Astrocyte of the hippocampus (primary cell): ENCODE data around the gene C1orf232.

Source experiments
- DNase-seq: peaks from one replicate; pipeline ENCODE4 v3.0.0; 2011; ENCODE audit warnings: low read depth, low spot score

The C1orf232 gene

DNA sequence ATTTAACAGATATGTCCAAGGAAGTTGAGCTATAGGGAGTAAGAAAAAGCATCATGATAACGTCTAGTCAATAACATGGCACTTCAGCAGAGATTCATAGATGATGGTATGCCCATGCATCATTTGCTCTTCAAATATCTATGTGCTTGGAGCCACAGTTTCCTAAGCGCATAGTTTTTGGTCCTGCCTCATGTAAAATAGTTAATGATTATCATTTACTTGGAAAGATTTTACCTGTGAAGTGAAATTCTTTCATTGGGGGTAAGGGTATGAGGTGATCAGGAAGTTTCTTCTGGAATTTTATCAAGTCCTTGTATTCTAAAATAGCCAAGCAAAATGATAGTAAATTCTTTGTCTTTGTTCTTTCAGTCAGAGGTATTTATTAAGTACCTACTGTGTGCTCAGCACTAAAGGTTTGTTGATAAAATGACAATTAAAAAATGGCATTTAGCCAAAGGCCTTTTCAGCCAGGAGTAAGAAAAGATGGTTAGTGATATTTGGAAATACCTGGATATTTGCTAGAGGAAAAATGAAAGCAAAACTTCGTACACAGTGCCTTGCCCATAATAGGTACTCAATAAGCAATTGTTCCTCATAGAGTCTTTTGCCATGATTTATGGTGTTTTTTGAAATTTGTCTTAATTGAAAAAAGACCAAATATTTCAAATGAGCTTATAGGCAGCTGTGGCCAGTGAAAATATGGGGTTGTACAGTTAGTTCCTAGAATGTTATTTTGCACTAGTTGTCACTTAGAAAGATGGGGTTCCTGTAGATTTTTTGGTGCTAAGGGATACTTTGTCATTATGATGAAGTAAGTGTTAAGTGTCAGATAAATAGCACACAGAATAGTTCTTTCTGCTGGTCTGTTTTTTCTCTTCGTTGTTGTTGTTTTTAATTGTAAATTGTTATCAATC lies 44.1 kb downstream of the C1orf232 start:
- no peak for DNase-seq

DNA sequence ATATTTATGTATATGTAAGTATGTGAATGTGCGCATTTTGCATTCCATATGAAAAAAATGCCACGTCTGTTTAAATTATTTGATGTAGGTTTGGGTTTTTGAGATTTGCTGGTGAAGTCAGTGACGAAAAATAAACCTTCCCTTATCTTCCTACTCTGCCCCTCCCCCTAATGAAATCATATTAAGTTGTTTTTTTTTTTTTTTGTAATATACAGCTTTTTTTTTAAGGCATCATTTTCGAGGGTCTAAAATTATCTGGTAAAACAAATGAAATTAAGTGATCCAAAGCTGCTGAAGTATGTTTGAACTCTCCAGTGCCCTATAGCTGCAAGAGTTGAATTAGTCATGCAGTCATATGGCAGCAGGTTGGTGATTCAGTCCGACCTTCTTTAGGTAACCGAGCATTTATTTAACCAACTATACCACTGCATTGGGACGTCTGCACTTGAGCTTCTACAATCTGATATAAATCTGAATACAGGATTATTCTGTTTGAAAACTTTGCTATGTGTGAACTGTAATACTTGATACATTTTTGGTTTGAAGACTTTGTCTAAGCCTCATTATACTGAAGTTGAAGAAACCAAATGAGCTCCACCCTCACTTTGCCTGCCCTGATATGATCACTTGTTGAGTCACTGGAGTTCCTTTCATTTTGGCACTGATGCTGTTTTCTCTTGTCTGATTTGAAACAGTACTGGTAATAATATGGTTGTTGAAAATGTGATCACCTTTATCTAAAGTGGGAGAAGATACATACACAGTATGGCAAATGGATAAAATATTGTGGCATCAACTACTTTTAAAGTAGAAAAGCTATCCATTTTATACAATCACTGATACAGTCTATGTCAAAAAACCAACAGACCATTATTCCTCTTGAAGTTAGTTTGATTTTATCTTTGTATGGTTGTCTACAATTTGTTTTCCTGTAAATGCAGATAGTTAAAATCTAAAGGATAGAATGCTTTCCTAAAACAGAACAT lies 45.5 kb downstream of the C1orf232 start:
- no peak for DNase-seq

DNA sequence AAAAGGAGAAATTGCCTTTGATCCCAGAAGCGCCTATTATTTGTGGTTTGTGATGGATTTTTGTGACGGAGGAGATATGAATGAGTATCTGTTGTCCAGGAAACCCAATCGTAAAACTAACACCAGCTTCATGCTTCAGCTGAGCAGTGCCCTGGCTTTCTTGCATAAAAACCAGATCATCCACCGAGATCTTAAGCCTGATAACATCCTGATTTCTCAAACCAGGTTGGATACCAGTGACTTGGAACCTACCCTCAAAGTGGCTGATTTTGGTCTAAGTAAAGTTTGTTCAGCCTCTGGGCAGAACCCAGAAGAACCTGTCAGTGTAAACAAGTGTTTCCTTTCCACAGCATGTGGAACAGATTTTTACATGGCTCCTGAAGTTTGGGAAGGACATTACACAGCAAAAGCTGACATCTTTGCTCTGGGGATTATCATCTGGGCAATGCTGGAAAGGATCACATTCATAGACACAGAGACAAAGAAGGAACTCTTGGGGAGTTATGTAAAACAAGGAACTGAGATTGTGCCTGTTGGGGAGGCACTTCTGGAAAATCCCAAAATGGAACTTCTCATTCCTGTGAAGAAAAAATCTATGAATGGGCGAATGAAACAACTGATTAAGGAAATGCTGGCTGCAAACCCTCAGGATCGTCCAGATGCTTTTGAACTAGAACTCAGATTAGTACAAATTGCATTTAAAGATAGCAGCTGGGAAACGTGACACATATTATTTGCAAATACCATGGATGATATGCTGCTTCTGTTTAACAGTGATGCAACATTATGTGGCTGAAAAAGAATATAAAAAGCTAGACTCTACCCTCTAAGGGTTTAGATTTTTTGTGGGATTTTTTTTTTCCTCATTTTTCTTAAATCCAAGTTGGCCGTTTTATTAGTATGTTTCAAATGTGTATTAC lies 46.6 kb downstream of the C1orf232 start:
- no peak for DNase-seq

DNA sequence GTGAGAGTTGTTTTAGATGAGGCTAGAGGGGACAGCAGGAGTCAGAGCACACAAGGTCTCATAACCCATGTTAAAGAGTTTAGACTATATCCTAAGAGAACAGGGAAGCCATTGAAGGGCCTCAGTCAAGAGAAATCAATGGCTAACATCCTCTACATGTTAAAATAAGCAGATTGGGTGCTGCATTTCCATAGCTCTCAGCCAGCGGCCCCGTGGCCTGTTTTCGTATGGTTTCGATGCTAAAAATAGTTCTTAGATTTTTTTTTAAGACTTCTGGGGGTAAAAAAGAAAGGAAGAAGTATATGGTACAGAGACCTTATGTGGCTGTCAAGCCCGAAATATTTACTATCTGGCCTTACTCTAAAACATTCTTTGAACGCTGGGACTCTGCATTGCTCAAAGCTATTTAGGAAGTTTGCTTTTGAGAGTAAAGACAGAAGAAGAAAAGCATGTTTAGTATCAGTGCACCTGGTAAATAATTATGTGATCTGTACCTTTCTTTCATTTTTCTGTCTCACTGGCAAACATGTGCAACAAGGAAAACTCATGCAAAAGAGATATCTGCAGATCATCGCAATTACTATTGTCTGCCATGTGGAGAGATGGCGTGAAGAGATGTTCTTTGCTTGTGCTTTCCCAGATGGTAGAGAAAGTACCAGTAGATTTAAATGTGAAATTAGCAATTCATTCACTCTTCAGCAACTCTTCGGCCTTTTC lies 48.7 kb downstream of the C1orf232 start:
- DNase-seq, result no peak

DNA sequence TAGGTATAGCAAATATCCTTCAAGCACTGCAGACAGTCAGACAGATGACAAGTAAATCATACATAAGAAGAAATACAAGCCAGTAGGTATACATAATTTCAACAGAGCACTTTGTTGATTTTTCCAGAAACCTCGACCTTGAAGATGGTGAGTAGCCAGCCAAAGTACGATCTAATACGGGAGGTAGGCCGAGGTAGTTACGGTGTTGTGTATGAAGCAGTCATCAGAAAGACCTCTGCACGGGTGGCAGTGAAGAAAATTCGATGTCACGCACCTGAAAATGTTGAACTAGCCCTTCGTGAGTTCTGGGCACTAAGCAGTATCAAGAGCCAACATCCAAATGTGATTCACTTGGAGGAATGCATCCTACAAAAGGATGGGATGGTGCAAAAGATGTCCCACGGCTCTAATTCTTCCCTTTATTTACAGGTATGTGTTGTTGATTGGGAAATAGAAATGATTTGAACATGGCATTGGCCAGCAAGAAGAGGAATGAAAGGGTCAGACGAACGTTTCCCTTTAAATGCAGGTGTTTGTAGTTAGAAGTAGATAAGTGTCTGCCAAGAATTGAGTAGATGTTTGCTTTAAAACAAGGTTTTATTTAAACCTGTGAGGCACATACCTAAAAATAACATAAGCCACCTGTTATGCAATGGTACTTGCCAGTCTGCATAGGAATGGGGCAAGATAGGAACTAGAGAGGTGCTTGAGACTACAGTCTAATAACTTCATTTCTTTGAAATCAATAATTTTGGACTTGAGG lies 54.4 kb downstream of the C1orf232 start:
- no peak for DNase-seq
